ENCODE results near the gene PMM2.
A peak's percentile ranks its signal among the peaks of the same experiment; 100 is the strongest.
"Not testable (repeated sequence)": the region's sequence is repeated elsewhere in the genome, so short reads cannot be mapped to it uniquely, and the experiment has no call there.

Gene PMM2

DNA sequence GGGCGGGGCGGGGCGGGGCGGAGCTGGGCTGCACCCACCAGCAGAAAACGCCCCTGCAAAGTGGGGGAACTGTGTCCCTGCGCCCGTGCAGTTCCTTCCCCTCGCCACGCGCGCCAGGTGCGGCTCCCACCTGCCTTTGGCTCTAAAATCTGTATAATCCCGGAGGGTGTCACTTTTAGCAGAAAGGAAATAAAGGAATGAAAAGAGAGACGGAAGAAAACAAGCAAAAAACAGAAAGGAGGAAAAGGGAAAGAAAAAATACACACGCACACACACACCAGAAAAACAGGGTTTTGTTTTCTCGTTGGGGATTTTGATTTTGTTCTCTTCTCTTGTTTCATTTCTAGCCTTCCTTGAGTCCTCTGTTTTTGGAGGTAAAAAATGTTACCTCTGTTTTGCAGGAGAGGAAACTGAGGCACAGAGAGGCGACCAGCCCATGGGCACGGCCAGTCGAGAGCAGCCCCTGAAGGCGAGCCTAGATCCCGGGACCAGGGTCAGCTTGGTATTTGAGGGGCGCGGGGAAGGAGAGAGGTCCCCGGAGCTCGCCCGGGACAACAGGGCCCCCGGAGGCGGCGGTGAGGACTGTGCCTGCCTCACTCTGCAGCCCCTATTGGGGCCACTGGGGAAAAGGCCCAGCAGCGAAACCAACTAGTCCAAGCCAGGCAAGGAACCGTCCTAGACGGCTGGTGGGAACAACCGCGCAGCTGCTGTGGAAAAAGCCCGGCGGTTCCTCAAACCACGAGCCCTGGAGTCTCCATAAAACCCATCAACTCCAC is 71.8 kb downstream of the PMM2 start:
- DNase-seq = no peak

DNA sequence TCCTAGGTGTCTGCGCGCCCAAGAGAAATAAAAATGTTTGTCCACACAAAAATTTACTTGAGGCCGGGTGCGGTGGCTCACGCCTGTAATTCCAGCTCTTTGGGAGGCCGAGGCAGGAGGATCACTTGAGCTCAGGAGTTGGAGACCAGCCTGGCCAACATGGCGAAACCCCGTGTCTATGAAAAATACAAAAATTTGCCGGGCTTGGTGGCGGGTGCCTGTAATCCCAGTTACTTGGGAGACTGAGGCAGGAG is 72.3 kb downstream of the PMM2 start:
- DNase-seq = not testable (repeated sequence)

DNA sequence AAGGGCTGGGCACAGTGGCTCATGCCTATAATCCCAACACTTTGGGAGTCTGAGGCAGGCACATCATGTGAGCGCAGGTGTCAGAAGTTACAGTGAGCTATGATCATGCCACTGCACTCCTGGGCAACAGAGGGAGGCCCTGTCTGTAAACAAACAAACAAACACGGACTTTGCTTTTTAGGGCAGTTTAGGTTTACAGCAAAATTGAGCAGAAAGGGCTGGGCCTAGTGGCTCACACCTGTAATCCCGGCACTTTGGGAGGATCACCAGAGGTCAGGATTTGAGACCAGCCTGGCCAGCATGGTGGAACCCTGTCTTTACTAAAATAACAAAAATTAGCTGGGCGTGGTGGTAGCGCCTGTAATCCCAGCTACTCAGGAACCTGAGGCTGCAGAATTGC is 74.4 kb downstream of the PMM2 start:
- DNase-seq = no peak

DNA sequence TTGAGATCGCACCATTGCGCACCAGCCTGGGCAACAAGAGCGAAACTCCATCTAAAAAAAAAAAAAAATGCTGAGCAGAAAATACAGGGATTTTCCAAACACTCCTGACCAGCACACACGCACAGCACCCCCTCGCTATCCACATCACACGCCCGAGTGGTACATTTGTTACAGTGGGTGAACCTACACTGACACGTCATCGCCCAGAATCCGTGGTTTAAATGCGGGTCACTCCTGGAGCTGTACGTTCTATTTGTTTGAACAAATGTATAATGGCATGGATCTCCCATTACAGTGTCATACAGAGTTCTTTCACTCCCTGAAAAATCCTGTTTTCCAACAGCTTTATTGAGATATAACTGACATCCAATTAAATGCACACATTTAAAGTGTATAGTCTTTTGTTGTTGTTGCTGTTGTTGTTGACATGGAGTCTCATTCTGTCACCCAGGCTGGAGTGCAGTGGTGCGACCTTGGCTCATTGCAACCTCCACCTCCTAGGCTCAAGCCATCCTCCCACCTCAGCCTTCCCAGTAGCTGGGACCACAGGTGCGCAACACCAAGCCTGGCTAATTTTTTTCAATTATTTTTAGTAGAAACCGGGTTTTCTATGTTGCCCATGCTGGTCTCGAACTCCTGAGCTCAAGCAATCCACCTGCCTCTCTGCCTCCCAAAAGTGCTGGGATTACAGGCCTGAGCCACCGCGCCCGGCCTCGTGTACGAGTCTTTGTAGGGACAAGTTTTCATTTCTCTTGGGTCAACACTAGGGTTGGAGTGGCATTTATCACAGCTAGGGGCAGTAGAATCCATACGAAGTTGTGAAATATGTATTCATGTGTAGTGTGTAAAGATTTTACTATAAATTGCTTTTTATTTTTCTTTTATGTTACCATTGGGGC is 75.6 kb downstream of the PMM2 start:
- no peak for DNase-seq

DNA sequence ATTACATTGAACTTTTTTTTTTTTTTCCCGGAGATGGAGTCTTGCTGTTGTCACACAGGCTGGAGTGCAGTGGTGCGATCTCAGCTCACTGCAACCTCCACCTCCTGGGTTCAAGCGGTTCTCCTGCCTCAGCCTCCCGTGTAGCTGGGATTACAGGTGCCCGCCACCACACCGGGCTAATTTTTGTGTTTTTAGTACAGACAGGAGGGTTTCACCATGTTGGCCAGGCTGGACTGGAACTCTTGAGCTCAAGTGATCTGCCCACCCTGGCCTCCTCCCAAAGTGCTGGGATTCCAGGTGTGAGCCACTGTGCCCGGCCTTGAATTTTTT is 76.2 kb downstream of the PMM2 start:
- not testable (repeated sequence) for DNase-seq

DNA sequence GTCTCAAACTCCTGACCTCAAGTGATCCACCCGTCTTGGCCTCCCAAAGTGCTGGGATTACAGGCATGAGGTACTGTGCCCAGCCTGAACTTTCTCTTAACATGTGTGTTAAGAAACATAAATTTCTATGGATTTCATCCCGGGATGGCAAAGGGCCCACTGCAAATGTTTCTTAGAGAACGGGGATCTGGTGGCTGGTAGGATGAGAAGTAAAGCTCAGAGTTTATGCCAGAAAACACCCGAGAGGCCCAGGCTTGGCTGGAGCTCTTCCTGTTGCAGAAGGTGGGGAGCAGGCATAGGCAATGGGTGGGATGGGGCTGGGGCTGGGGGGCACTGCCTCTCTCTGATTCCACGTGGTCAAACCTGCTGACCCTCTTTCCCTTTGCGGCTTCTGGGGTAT is 76.7 kb downstream of the PMM2 start:
- DNase-seq = no peak

DNA sequence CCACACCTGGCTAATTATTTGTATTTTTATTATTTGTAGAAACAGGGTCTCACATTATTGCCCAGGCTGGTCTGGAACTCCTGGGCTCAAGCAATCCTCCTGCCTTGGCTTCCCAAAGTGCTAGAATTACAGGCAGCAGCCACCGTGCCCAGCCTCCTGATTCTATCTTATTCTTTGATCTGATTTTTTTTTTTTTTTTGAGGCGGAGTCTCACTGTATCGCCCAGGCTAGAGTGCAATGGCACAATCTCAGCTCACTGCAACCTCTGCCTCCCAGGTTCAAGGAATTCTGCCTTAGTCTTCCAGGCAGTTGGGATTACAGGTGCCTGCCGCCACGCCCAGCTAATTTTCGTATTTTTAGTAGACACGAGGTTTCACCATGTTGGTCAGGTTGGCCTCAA is 77.7 kb downstream of the PMM2 start:
- DNase-seq = not testable (repeated sequence)

DNA sequence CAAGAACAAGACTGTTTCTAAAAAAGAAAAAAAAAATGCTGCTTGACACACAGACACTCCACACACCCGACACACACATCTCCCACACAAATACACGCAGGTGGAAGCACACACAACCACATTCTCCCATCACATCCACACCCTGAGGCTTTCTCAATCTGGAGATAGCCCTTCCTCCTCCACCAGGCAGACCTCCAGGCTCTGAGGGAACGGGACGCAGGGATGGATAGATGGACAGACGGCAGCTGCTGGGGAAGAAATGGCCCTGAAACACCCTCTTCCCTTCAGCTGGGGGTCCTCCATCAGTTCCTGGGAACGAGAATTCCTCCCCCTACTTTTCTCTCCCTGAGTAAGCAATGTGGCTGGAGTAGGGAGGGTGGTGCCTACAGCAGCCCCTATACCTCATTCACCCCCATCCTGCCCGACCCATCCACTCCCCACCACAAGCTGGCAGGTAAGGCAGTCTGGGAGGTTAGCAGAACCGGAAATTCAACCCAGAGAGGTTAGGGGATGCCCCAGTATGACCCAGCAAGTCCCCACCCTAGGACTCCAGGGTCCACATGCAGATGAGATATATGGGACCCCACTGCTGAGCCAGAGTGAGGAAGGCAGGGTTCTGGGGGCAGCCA is 80.4 kb downstream of the PMM2 start:
- no peak for DNase-seq

DNA sequence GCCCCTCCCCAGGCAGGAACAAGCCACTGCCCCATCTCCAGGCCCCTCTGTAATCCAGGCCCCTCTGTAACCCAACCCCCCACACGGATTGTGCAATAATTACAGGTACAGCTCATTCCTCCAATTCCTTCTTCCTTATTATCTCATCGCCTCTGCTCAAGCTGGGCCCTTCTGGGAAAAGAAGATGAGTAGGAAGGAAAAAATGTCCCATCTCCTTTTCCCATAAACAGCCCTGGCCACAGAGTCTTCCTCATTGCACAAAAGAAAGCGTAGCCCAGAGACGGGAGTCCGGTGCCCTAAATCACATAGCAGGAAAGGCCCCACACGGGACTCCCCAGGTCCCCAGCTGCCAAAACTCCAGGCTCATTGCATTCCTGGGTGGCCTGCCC is 80.9 kb downstream of the PMM2 start:
- DNase-seq = no peak

DNA sequence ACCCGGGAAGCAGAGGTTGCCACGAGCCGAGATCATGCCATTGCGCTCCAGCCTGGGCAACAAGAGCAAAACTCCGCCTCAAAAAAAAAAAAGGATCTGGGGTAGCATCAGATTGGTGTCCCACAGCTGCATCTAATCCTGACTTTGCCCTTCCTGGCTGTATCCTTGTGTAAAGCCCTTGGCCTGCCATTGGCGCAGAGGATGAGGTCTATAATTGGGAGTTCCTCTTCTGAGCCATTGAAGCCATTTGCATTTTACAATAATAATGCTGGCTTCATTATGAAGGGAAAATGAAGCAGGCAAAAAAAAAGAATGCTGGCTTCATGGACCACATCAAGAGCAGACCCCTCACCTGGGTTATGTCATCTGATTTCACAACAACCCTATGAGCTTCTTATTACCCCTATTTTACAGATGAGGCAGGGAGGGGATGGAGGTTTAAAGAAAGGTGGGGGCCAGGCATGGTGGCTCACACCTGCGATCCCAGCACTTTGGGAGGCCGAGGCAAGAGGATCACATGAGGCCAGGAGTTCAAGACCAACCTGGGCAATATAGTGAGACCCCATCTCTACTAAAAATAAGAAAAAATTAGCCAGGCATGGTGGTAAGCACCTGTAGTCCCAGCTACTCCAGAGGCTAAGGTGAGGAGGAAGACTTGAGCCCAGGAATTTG is 83.3 kb downstream of the PMM2 start:
- DNase-seq = no peak

DNA sequence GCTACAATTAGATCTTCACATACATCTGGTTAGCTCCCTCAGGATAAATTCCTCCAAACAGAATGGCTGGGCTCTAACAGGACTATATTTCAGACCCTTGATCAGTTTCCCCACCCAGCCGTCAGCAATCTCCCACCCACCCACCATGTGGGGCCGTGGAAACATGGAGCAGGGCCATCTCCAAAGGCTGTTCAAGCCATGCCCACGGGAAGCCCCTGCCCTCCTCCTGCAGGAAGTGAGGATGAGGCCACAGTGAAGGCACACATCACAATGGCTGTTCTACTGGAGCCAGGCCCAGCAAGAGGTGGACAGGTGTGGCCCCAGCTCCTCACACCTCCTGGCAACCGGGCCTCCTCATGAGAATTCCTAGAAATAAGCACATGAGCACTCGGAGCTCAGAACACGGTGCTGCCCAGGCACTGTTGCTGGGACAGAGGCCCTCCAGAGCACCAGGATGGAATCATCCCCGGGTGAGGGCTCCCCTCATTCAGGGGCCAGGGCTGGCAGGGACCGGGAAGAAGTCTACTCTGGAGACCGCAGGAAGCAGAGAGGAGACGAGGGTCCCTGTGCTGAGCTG is 84.5 kb downstream of the PMM2 start, which contains the start of gene LITAFD:
Gene LITAFD (plus strand): TSS at position 311 of the 577 bp plus-strand sequence. CDS start 2,005 bp downstream, outside the sequence.
- DNase-seq = no peak

DNA sequence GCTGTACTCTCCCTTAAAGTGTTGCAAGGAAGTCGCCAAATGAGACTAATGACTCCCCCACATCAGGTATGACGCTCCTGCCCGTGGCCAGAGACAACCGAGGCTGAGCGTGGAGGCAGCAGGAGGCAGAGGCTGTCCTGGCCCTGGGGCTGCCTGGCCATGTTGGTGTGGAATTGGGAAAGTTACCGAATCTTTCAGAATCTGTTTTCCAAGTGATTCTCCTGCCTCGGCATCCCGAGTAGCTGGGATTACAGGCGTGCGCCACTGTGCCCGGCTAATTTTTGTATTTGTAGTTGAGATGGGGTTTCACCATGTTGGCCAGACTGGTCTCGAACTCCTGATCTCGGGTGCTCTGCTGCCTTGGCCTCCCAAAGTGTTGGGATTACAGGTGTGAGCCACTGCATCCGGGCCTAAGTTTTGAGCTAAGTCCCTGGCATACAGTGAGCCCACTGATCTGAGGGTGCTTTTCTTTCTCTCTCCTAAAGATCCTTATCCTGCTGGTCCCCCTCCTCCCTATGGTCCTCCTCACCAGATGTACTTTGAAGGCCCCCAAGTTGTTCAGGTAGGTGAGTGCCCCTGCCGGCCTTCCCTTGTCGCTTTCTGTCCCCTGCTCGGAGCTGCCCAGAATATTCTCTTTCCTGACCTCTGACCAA is 85.2 kb downstream of the PMM2 start:
- no peak for DNase-seq

DNA sequence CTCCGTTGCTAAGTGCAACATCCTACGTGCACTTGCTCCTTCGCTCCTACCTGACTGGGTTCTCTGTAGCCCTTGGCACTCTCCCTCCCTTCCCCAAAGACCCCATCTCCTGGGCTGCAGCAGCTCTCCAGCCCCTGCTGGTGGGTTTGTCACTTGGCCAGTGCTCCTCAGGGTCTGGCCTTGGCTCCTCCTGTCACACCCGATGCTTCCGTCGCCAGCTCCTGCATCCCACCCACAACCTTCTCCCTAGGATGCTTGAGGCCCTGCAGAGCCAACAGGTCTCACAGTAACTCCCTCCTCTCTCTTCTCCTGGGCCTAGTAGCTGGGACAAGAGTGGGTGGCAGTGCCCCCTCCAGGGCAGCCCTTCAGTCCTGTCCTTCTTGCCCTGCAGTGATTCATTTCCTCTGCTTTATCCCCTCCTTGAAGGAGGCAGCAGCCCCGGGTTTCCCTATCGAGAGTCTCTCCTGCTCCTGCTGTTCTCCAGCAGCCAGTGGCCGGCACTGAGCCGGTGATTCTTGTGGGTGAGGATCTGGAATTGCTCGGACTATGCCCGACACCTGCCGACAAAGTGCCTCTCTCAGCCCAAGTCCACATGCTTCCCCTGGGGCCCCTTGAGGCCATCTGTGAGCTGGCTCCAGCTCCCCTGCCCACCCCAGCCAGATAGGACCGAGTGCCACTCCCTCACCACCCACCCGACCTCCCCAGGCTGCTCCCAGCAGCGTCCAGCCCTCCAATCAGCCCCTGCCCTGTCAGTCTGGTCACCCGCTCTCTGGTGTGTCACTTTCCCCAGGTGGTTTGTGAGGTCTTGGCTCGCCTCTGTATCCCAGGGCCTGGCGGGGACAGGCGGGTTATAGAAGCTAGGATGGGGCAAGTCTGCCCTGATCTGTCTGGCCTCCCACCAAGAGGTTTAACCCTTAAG is 88.3 kb downstream of the PMM2 start:
- DNase-seq = no peak

DNA sequence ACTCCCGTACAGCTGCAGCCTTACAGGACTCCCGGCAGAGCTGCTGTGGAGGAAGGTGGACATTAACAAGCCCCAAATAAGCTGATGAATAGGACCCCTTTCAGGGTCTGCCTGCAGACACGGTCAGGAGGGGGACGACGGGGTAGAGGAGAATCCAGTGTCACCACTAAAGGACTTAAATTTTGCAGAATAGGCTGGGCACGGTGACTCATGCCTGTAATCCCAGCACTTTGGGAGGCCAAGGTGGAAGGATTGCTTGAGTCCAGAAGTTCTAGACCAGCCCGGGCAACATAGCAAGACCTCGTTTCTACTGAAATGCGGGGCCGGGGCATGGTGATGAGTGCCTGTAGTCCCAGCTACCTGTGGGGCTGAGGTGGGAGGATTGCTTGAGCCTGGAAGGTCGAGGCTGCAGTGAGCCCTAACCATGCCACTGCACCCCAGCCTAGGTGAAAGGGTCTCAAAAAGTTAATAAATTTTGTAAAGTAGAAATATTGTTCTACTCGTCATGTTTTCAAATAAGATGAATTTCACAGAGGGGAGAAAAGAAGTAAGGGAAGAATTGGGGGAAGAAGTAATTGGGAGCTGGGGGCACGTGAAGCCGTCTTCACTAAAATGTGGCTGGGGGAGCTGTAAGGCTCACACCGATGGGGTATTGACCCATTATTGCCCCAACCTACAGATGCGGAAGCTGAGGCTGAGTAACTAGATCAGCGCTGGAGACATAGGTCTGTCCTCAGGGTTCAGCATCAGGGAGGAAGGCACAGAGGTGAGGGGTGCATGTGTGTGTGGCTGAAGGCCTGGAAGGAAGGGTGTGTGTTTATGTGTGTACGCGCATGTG is 89.2 kb downstream of the PMM2 start:
- DNase-seq = no peak

DNA sequence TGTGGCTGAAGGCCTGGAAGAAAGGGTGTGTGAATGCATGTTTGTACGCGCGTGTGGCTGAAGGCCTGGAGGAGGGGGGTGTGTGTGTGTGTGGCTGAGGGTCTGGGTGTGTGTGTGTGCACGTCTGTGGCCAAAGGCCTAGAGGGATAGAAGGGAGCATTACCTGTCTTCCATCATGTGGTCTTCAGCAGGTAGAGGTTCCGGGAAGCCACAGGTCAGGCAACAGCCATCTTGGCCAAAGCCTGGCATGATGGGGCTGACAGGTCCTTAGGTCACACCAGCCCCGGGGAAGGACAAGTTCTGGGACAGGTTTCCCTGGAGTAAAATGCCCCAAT is 89.8 kb downstream of the PMM2 start:
- DNase-seq = no peak

DNA sequence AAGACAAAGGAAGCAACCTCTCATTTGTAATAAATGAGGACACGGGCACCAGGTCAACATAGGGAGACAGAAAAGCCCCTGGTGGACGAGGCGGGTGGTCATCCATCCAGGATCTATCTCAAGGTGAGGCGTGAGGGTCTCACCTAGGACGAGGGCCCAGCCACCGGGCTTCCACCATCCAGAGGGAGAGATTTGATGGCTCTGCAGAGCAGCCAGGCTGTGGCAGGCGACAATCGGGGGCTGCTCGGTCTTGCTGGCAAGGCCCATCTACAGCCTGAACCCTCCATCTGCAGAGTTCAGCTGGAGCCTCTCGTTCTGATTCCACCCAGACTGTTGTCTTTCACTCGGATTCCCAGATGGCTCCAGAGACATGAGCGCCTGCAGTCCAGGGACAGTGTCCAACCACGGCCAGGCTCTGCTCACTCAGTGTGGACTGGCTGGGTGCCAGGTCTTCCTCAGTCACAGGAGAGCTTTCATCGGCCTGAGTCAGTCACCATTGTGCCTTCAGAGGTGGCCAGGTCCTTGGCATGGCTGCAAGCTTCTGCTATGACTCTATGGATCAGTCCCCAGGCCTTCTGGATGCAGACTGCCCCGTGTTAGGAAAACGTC is 90.4 kb downstream of the PMM2 start:
- DNase-seq = peak; percentile 45 to 67

DNA sequence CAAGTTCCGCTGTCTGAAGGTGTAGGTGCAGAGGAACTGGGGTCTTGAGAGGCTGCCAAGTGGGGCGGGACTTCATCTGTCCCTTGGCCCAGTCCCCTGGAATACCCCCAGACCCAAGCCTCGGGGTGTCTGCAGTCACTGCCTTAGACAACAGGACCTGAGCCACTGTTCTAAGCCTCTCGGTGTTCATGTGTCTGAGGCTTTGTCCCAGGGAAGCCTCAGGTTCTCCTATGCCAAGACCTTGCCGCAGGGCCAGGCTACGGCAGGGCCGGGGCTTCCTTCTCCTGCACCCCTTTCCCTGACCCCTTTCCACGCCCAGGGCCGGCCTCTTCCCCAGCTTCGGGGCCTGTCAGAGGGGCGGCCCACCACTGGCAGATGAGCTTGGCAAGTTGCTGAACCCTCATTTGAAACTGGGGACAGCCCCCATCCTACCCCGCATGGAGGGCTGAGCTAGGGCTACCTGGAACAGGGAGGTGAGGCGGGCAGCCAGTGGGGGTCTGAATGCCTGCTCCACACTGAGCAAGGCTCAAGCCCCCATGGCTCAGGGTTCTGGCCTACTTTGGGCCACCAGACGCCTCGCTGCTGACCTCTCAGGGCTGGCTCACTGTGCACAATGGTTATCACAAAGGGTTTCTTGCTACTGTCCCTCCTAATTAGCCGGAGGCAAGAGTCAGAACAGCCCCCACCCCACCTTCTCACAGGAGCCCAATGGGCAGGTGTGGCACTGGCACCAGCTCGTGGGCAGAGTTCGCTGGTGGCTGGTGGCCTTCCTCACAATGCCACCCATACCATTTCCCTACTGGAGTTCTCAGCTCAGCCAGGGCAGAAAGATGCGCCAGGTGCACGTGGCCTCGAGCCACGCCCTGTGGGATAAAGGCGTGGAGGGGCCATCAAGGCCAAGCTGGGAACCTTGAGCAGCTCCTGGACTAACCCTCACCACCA is 91.6 kb downstream of the PMM2 start:
- DNase-seq = no peak

DNA sequence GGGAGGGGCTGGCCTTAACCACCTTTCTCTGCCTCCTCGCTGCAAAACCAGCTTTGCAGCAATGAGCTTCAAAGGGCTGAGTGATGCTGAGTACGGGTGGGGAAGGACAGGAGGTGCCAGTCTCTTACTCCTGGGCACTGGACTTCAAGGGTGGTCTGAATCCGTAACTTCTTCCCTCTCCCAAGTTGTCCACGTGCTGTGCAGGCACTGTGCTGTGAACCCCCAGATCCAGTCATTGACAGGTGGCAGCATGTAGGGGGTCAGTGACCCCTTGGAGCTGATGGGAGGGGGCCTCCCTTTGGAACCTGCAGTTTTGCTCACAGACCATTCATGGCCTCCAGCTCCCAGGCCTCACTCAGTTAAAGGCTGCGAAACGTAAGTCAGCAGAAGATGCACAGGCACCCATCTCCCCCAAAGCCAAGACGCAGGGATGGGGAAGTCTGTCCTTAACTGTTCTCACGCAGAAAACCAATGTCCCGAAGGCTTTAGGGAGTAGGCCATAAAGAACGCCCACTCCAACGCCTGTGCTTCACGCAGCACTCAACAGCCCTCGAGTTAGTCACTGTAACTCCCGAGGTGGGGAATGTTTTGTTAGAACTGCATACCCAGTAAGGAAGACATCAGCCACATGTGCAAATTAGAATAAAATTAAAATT is 92.4 kb downstream of the PMM2 start:
- DNase-seq = no peak

All from hippocampal formation (tissue), 2 donors.